OCI-M2 (cell line): ENCODE results near the gene LLGL2.

ENCODE experiments used
- DNase-seq: peaks from one replicate; lab custom pipeline; 2025; ENCODE audit not compliant: unreplicated experiment; lab: John Stamatoyannopoulos, UW

The LLGL2 gene

DNA sequence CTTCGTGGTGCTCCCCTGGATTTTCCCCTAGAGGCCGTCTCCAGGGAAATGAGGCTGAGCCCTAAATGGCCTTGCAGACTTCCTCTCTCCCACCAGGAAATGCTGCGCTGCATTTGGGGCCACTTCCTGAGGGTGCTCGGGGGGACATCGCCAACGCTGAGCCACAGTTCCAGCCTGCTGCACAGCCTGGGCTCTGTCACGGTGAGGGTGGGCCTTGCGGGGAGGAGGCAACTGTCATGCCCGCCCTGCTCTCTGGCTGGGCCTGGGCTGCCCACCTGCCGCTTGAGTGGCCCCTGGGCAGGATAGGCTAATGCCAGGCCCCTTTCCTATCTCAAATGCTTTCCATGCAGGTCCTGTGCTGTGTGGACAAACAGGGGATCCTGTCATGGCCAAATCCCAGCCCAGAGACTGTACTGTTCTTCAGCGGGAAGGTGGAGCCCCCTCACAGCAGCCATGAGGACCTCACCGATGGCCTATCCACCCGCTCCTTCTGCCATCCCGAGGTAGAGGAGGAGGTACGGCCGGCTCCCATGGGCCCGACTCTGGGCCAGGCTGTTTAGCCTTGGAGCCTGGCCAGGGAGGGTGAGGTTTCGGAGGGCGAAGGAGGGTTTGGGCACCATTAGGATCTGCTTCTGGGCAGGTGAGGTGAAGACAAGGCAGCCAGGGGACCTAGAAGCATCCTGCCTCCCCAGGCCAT, 34.4 kb upstream of the LLGL2 start:
- DNase-seq: no peak

DNA sequence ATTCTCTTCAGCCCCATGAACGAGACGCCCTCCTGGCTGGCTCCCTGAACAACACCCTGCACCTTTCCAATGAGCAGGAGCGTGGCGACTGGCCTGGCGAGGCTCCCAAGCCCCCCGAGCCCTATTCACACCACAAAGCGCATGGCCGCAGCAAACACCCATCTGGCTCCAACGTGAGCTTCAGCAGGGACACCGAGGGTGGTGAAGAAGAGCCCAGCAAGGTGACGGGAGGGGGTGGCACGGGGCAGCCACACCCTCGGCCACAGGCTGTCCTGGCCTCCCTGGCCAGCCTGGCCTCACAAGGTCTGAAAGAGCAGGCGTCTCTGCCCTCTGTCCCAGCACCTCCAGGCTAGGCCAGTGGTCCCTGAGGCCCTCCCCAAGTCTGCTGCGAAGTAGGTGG, 33.8 kb upstream of the LLGL2 start:
- no peak for DNase-seq

- no peak for DNase-seq
Measured at GRCh38 chr17:75492555-75493168, 32.8 kb upstream of the LLGL2 start.

DNA sequence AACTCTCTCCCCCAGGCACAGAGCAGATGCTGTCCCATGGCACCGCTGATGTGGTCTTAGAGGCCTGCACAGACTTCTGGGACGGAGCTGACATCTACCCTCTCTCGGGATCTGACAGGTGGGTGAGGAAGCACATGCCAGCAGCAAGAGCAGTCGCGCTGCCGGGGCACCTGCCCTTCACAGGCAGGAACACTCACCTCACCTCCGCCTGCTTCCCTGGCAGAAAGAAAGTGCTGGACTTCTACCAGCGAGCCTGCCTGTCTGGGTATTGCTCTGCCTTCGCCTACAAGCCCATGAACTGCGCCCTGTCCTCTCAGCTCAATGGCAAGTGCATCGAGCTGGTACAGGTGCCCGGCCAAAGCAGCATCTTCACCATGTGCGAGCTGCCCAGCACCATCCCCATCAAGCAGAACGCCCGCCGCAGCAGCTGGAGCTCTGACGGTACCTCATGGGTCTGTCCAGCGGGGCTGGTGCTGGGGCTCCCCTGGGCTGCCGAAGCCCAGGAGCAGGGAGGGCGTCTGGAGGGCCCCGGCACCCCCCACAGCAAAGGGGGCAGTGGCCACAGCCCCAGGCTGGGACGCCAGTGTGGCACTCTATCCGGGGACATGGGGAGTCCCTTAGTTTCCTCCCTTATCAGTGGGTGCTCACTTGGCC, 31.9 kb upstream of the LLGL2 start:
- no peak for DNase-seq

GRCh38 chr17:75494326-75494877, 31.1 kb upstream of the LLGL2 start:
- no peak for DNase-seq

DNA sequence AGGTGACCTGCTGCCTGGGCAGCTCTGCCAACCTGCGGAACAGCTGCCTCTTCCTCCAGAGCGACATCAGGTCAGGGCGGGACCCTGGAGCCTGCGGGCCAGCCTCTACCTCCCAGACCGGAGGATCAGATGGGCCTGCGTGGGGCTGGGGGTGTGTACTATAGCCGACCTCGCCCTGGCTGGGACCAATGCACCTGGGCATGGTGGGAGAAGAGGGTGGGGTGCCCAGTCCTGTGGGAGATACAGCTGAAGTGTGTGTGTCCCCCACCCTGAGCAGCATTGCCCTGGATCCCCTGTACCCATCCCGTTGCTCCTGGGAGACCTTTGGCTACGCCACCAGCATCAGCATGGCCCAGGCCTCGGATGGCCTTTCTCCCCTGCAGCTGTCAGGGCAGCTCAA, 29.5 kb upstream of the LLGL2 start:
- no peak for DNase-seq

DNA sequence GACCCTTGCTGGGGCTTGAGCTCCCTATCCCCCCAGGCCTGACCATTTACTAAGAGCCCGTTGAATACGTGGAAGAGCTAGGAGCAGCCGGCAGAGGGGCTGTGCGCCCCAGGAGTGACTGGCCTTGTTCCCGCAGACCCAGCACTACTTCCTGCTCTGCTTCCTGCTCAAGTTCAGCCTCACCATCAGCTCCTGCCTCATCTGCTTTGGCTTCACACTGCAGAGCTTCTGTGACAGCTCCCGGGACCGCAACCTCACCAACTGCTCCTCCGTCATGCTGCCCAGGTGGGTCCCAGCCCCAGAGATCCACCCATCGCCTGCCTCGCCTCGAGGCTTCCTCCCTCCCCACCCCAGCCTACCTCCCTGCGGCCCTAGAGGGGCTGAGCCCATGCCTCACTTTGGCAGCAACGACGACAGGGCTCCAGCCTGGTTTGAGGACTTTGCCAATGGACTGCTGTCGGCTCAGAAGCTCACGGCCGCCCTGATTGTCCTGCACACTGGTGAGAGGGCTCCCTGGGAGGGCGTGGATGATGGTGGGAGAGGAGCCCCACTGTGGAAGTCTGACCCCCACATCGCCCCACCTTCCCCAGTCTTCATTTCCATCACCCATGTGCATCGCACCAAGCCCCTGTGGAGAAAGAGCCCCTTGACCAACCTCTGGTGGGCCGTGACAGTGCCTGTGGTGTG, 27.3 kb upstream of the LLGL2 start:
- no peak for DNase-seq

GRCh38 chr17:75498726-75499213, 26.7 kb upstream of the LLGL2 start:
- DNase-seq: no peak

- DNase-seq: no peak
Measured at GRCh38 chr17:75499313-75500022, 26.0 kb upstream of the LLGL2 start.

DNA sequence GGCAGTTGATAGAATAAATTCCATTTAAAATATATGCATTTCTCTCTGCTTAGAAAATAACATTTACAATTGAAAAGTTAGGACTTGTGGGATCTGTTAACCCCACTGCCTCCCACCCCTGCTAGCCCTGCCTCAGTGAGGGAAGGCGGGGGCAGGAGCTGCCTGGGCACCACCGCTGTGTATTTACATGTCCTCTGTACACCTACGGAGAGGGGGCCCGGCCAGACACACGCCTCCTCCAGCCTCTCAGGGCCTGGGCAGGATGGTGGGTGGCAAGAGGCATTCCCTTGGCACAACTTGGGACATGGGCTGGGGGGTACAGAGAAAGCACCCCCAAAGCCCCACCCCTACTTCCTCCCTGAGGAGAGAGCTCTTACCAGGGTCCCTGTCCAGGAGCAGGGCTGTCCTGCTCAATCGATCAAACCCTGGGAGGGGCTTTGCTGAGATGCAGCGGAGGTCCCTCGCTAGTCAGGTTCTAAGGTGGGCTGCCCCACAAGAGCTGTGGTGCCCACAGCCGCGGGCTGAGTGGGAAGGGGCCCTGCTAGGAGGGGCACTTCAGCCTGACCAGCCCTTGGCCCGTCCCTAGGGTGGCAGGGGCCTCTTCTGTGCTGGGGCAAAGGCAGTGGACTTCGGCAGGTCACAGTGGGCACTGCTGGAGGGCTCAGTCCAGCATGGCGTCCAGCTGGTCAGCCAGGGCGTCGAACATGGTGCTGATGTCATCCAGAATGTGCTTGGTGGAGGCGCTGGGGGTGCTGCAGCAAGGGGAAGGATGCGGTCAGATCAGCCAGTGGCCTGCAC, 24.9 kb upstream of the LLGL2 start:
- no peak for DNase-seq

GRCh38 chr17:75501378-75502071, 24.0 kb upstream of the LLGL2 start:
- no peak for DNase-seq

DNA sequence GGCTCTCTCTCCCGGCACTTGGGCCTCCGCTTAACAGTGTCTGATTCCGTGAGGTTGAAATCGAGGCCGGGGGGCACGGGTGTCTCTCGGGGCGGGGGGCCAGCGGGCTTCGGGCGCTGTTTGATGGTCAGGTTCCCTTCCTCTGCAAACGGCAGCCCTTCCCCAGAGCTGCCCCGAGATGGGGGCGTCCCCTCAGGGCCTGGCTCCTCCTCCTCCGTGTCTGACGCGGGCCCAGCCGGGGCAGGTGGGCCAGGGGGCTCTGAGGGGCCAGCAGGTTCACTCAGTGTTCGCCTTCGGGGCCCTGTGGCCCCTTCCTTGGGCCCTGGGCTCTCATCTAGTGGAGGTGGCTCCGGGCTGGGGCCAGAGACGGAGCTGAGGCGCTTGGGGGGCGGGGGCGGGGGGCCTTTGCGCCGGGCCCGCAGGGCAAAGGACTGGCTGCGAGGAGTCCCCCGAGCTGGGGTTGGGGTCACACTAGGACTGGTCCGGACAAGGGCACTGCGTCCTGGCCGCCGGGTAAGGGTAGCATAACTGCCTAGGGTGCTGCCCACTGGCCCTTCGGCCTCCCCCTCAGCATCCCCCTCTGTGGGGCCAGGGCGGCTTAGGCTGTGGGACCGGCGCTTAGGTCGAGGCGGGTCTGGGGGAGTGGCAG, 23.3 kb upstream of the LLGL2 start:
- DNase-seq: no peak

- no peak for DNase-seq
Measured at GRCh38 chr17:75502721-75503329, 22.7 kb upstream of the LLGL2 start.

DNA sequence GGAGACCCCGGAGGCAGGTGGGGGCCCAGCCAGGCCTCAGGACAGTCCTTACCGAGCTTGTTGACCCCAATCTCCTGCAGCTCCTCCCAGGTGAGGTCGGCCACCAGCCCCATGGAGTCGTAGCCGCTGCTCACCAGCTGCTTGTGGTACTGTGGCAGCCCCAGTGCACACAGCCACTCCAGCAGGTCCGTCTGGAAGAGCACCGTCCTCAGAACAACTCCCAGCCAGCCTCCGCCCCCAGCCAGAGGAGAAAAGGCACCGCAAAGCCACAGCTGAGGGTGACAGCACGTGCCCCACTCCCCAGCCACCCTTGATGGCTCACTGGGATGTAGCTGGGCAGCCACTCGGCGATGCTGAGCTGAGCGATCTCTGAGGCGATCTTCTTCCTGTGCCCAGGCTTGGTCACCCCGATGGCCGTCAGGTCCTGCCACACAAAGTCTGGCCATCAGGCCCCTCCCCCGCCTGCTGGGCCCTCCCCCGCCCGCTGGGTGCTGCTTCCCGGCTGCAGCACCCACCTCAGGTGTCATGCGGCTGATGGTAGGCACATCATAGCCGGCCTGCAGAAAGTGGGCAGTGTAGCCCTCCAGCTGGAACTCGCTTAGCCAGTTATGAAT, 22.1 kb upstream of the LLGL2 start:
- DNase-seq: no peak

DNA sequence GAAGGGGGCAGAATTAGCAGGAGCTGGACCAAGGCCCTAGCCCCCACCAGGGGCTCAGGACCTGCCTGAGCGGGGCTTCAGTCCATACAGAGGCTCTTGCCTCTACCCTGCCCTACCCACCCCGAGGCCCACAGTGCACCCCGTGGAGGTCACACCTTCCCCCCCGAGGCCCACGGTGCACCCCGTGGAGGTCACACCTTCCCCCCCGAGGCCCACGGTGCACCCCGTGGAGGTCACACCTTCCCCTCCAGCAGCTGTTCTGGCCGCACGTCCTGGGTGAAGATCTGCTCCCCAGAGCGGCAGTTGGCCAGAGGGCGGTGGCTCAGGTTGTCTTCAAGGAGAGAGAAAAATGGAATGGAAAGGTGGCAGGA, 21.5 kb upstream of the LLGL2 start:
- no peak for DNase-seq

DNA sequence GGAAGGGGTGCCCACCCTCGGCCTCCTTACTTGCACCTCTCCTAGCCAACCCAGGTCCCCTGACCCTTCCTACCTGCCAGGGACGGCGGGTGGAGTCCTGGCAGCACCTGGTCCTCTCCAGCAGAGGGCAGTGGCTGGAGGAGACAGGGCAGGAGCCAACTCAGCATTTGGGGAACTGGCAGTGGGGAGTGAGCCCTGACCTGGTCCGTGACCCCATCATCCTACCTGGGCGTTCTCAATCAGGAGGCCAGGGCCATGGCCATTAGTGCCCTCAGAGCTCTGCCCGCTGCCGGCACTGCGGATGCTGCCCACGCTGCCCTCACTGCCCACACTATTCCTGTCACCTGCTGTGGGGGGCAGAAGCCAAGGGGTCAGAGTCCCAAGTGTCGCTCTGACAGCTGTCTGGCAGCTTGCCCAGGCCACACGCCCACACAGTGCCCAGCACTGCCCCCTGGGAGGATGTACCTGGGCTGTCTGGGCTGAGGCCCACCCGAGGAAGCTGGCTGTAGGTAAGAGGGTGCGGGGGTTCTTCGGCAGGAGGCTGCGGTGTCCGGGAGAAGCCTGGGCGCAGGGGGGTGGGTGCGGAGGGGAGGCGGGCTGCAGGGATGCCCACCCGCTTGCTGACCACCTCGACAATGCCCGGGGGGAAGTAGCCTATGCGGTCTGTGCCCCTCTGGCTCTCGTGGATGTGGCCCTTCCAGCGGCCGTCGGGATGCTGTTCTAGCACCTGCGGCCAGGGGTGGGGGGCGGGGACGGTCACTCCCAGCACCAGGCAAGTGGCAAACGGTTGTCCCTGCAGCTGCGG, 20.9 kb upstream of the LLGL2 start:
- no peak for DNase-seq

GRCh38 chr17:75505152-75505409, 20.4 kb upstream of the LLGL2 start:
- no peak for DNase-seq

DNA sequence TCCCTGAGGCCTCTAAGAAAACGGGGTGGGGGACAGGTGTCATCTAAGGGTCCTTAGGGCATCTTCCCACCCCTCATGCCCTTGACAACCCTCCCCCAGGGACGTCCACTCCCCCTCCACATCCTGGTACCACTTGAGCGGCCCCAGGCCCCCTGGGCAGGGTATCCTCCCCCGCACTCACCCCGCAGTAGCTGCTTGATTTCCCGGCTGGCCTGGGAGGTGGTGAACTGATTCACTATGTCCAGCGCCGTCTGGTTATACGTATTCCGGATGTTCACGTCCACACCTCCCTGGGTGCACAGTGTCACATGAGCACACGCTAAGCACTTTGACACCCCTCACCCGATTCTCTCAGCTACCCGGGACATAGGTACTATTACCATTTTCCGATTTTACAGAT, 19.9 kb upstream of the LLGL2 start:
- DNase-seq: no peak
